Measurements from ENCODE around the gene ARHGAP24. TPM values are rescaled to one million over a fixed set of nuclear protein-coding genes. Genes with fewer than 3 reads are reported as not detected.

The ARHGAP24 gene
- total and polyA plus RNA-seq, 10 of the 15 experiments (the other 5 are each of a cell fraction or from before 2014, with no cell fraction given) = 0.10 to 4.2 (median 0.52) TPM

GRCh38 chr4:85656759-85657505 lies 182.0 kb downstream of the ARHGAP24 start:
- Histone ChIP-seq H3K4me1 (ENCODE audit: control insufficient read depth, insufficient read depth, low read length) (peaks cover 27% of the 10 kb centered on the region), H4K20me1 (ENCODE audit: control insufficient read depth, insufficient read depth) (no peaks in the 10 kb centered on the region), H3K36me3 (ENCODE audit: control insufficient read depth in 2 of 2, insufficient read depth in 2 of 2, low read length in 1 of 2) (no peaks in the 10 kb centered on the region), H3K9ac (ENCODE audit: control insufficient read depth, insufficient read depth, low read length) (no peak overlapping the region), H2AFZ (ENCODE audit: control insufficient read depth, low read depth, low read length) (no peak overlapping the region), H3K27ac (ENCODE audit: control insufficient read depth, insufficient read depth) (no peak overlapping the region), H3K9me3 (replicated peaks; ENCODE audit: control insufficient read depth, insufficient read depth, low read length) (no peaks in the 10 kb centered on the region), H3K27me3 (replicated peaks in 1 of 2; ENCODE audit: control insufficient read depth in 2 of 2, insufficient read depth in 2 of 2, low read length in 1 of 2) (no peaks in the 10 kb centered on the region), H3K4me2 (ENCODE audit: control insufficient read depth, insufficient read depth) (peak overlapping the region; percentile 38; the same call in 1 of the 2 replicates), H3K79me2 (ENCODE audit: control insufficient read depth, insufficient read depth, low read length) (no peaks in the 10 kb centered on the region), H3K4me3 (no peak overlapping the region)
- POLR2A ChIA-PET = no interaction called here
- in situ Hi-C loops (cut with MboI) = no loop called here
- FAIRE-seq = peak; percentile 52
- RAD21 ChIA-PET (ENCODE audit: unreplicated experiment) = no interaction called here
- CTCF ChIA-PET = interaction anchor here (2.0 kb wide), 1 partner anchor 140 kb away, joined by 6 read pairs; no protein-coding TSS in a partner anchor
- SMC1A ChIA-PET (ENCODE audit: uncharacterized antibody, unreplicated experiment) = interaction anchor here (0.7 to 3.6 kb wide), 6 partner anchors 8 to 239 kb away, joined by 3 to 13 read pairs (median 4); no protein-coding TSS in a partner anchor
- 66% methylated on average over 2 of the region's 2 CpGs for WGBS (ENCODE audit: insufficient coverage, insufficient replicate concordance, low lambda C conversion rate, missing lambda C conversion rate)
- ATAC-seq = no peak
- TF ChIP-seq SIX5 (IDR thresholded peaks at IDR 0.05; ENCODE audit: low read depth, low read length, severe bottlenecking) = no peak
- no peak for TF ChIP-seq NKRF (conservative IDR thresholded peaks at IDR 0.05)
- no peak for TF ChIP-seq PKNOX1 (IDR thresholded peaks at IDR 0.05)
- TF ChIP-seq DPF2 (IDR thresholded peaks at IDR 0.05) = no peak
- TF ChIP-seq CHD4 (IDR thresholded peaks at IDR 0.05) = no peak
- TF ChIP-seq BRCA1 (IDR thresholded peaks at IDR 0.05; ENCODE audit: low read depth, low read length) = no peak
- TF ChIP-seq NFYB (IDR thresholded peaks at IDR 0.05; ENCODE audit: insufficient read depth, low read depth, low read length) = no peak
- TF ChIP-seq E2F4 (IDR thresholded peaks at IDR 0.05; ENCODE audit: low read depth, low read length) = no peak
- TF ChIP-seq HSF1 (IDR thresholded peaks at IDR 0.05; ENCODE audit: low read depth, low read length) = no peak
- no peak for TF ChIP-seq RAD51 (IDR thresholded peaks at IDR 0.05)
- TF ChIP-seq MXI1 (IDR thresholded peaks at IDR 0.05; ENCODE audit: low read depth, low read length) = no peak
- TF ChIP-seq FOXM1 (IDR thresholded peaks at IDR 0.05; ENCODE audit: low read depth, low read length) = no peak
- TF ChIP-seq TCF3 (IDR thresholded peaks at IDR 0.05; ENCODE audit: borderline replicate concordance, insufficient read depth, low read depth, low read length) = no peak
- TF ChIP-seq SMARCA5 (IDR thresholded peaks at IDR 0.05) = no peak
- no peak for TF ChIP-seq BCL3 (IDR thresholded peaks at IDR 0.05; ENCODE audit: borderline replicate concordance, insufficient read depth, low read depth, low read length, poor library complexity, severe bottlenecking)
- no peak for TF ChIP-seq KAT2A (conservative IDR thresholded peaks at IDR 0.05; ENCODE audit: control insufficient read depth, low read depth, low read length)
- TF ChIP-seq HCFC1 (IDR thresholded peaks at IDR 0.05; ENCODE audit: low read length) = no peak
- intact Hi-C loops (cut with micrococcal nuclease; ENCODE audit: unreplicated experiment) = loop anchor here (5.0 kb wide), 1 partner anchor 90 kb away; no protein-coding TSS in a partner anchor
- no TSS peak for BruUV-seq (replicated peaks)
- DNase-seq (ENCODE audit: low read depth, low spot score) = no peak
